ENCODE results near the gene RAB34.
A peak's percentile ranks its signal among the peaks of the same experiment; 100 is the strongest.
"Not testable (repeated sequence)": the region's sequence is repeated elsewhere in the genome, so short reads cannot be mapped to it uniquely, and the experiment has no call there.

RAB34 gene

GRCh38 chr17:28737770-28738679, 20.4 kb upstream of the RAB34 start:
- H3K4me1 ChIP-seq (ENCODE audit: control insufficient read depth in 1 of 2, insufficient read depth in 2 of 2, low read length in 2 of 2): peaks cover 23 to 28% of the 10 kb centered on the region in 2 donors
- no peaks in the 10 kb centered on the region for H3K9me3 ChIP-seq (ENCODE audit: control insufficient read depth in 1 of 2, low read length in 2 of 2)
- H3K27me3 ChIP-seq (ENCODE audit: control insufficient read depth in 1 of 2, insufficient read depth in 2 of 2, low read length in 2 of 2): no peaks in the 10 kb centered on the region
- H3K9ac ChIP-seq (ENCODE audit: low read depth in 1 of 2, low read length in 2 of 2): no peak overlapping the region
- no peak overlapping the region for H3K27ac ChIP-seq (ENCODE audit: low read depth, low read length)
- H3K4me3 ChIP-seq (ENCODE audit: low read depth in 1 of 2, low read length in 2 of 2): no peak overlapping the region
- peaks cover 0 to 4% of the 10 kb centered on the region in 2 donors for H3K36me3 ChIP-seq (ENCODE audit: control insufficient read depth in 1 of 2, insufficient read depth in 2 of 2, low read length in 2 of 2)

- H3K9ac ChIP-seq (ENCODE audit: low read depth in 1 of 2, low read length in 2 of 2): no peak overlapping the region
- H3K4me3 ChIP-seq (ENCODE audit: low read depth in 1 of 2, low read length in 2 of 2): no peak overlapping the region
- H3K9me3 ChIP-seq (ENCODE audit: control insufficient read depth in 1 of 2, low read length in 2 of 2): no peaks in the 10 kb centered on the region
Measured at GRCh38 chr17:28737316-28737715, 19.6 kb upstream of the RAB34 start.

GRCh38 chr17:28735913-28736769, 18.5 kb upstream of the RAB34 start:
- not testable (repeated sequence) for H3K9ac ChIP-seq (ENCODE audit: low read depth in 1 of 2, low read length in 2 of 2); H3K36me3 ChIP-seq (ENCODE audit: control insufficient read depth in 1 of 2, insufficient read depth in 2 of 2, low read length in 2 of 2); H3K4me3 ChIP-seq (ENCODE audit: low read depth in 1 of 2, low read length in 2 of 2); H3K9me3 ChIP-seq (ENCODE audit: control insufficient read depth in 1 of 2, low read length in 2 of 2); H3K27me3 ChIP-seq (ENCODE audit: control insufficient read depth in 1 of 2, insufficient read depth in 2 of 2, low read length in 2 of 2); H3K27ac ChIP-seq (ENCODE audit: low read depth, low read length)
- peaks cover 11 to 16% of the 10 kb centered on the region in 2 donors for H3K4me1 ChIP-seq (ENCODE audit: control insufficient read depth in 1 of 2, insufficient read depth in 2 of 2, low read length in 2 of 2)

More at GRCh38 chr17:28737316-28737715, 19.6 kb upstream of the RAB34 start:
- peaks cover 0 to 4% of the 10 kb centered on the region in 2 donors for H3K36me3 ChIP-seq (ENCODE audit: control insufficient read depth in 1 of 2, insufficient read depth in 2 of 2, low read length in 2 of 2)
- no peak overlapping the region for H3K27ac ChIP-seq (ENCODE audit: low read depth, low read length)
- H3K4me1 ChIP-seq (ENCODE audit: control insufficient read depth in 1 of 2, insufficient read depth in 2 of 2, low read length in 2 of 2): peaks cover 20 to 25% of the 10 kb centered on the region in 2 donors
- H3K27me3 ChIP-seq (ENCODE audit: control insufficient read depth in 1 of 2, insufficient read depth in 2 of 2, low read length in 2 of 2): no peaks in the 10 kb centered on the region

GRCh38 chr17:28735242-28735722, 17.6 kb upstream of the RAB34 start:
- Histone ChIP-seq H3K4me3 (ENCODE audit: low read depth in 1 of 2, low read length in 2 of 2) (no peak overlapping the region), H3K27me3 (ENCODE audit: control insufficient read depth in 1 of 2, insufficient read depth in 2 of 2, low read length in 2 of 2) (no peaks in the 10 kb centered on the region), H3K9ac (ENCODE audit: low read depth in 1 of 2, low read length in 2 of 2) (no peak overlapping the region), H3K36me3 (ENCODE audit: control insufficient read depth in 1 of 2, insufficient read depth in 2 of 2, low read length in 2 of 2) (peaks cover 0 to 4% of the 10 kb centered on the region in 2 donors), H3K9me3 (ENCODE audit: control insufficient read depth in 1 of 2, low read length in 2 of 2) (no peaks in the 10 kb centered on the region), H3K27ac (ENCODE audit: low read depth, low read length) (no peak overlapping the region), H3K4me1 (ENCODE audit: control insufficient read depth in 1 of 2, insufficient read depth in 2 of 2, low read length in 2 of 2) (peaks cover 9 to 11% of the 10 kb centered on the region in 2 donors)

GRCh38 chr17:28734712-28735241, 17.1 kb upstream of the RAB34 start:
- Histone ChIP-seq H3K27ac (ENCODE audit: low read depth, low read length) (no peak overlapping the region), H3K36me3 (ENCODE audit: control insufficient read depth in 1 of 2, insufficient read depth in 2 of 2, low read length in 2 of 2) (peaks cover 0 to 4% of the 10 kb centered on the region in 2 donors), H3K4me3 (ENCODE audit: low read depth in 1 of 2, low read length in 2 of 2) (no peak overlapping the region), H3K9me3 (ENCODE audit: control insufficient read depth in 1 of 2, low read length in 2 of 2) (no peaks in the 10 kb centered on the region), H3K9ac (ENCODE audit: low read depth in 1 of 2, low read length in 2 of 2) (no peak overlapping the region), H3K4me1 (ENCODE audit: control insufficient read depth in 1 of 2, insufficient read depth in 2 of 2, low read length in 2 of 2) (peaks cover 12 to 13% of the 10 kb centered on the region in 2 donors), H3K27me3 (ENCODE audit: control insufficient read depth in 1 of 2, insufficient read depth in 2 of 2, low read length in 2 of 2) (no peaks in the 10 kb centered on the region)

- Histone ChIP-seq H3K27me3 (ENCODE audit: control insufficient read depth in 1 of 2, insufficient read depth in 2 of 2, low read length in 2 of 2) (no peaks in the 10 kb centered on the region), H3K27ac (ENCODE audit: low read depth, low read length) (no peak overlapping the region), H3K9ac (ENCODE audit: low read depth in 1 of 2, low read length in 2 of 2) (no peak overlapping the region), H3K9me3 (ENCODE audit: control insufficient read depth in 1 of 2, low read length in 2 of 2) (no peaks in the 10 kb centered on the region), H3K36me3 (ENCODE audit: control insufficient read depth in 1 of 2, insufficient read depth in 2 of 2, low read length in 2 of 2) (peaks cover 0 to 4% of the 10 kb centered on the region in 2 donors), H3K4me3 (ENCODE audit: low read depth in 1 of 2, low read length in 2 of 2) (no peak overlapping the region), H3K4me1 (ENCODE audit: control insufficient read depth in 1 of 2, insufficient read depth in 2 of 2, low read length in 2 of 2) (peaks cover 13 to 18% of the 10 kb centered on the region in 2 donors)
Measured at GRCh38 chr17:28733346-28733745, 15.7 kb upstream of the RAB34 start.

GRCh38 chr17:28729950-28730330, 12.3 kb upstream of the RAB34 start:
- no peaks in the 10 kb centered on the region for H3K27me3 ChIP-seq (ENCODE audit: control insufficient read depth in 1 of 2, insufficient read depth in 2 of 2, low read length in 2 of 2)
- H3K4me3 ChIP-seq (ENCODE audit: low read depth in 1 of 2, low read length in 2 of 2): no peak overlapping the region
- no peak overlapping the region for H3K27ac ChIP-seq (ENCODE audit: low read depth, low read length)
- no peak overlapping the region for H3K9ac ChIP-seq (ENCODE audit: low read depth in 1 of 2, low read length in 2 of 2)
- H3K36me3 ChIP-seq (ENCODE audit: control insufficient read depth in 1 of 2, insufficient read depth in 2 of 2, low read length in 2 of 2): peaks cover 0 to 5% of the 10 kb centered on the region in 2 donors
- H3K9me3 ChIP-seq (ENCODE audit: control insufficient read depth in 1 of 2, low read length in 2 of 2): no peaks in the 10 kb centered on the region
- peaks cover 20 to 33% of the 10 kb centered on the region in 2 donors for H3K4me1 ChIP-seq (ENCODE audit: control insufficient read depth in 1 of 2, insufficient read depth in 2 of 2, low read length in 2 of 2)

GRCh38 chr17:28728364-28729200, 10.9 kb upstream of the RAB34 start, which contains the start of gene NEK8:
NEK8 (plus strand) TSS chr17:28728788; CDS start chr17:28728814, 26 bp downstream.
- Histone ChIP-seq H3K9me3 (ENCODE audit: control insufficient read depth in 1 of 2, low read length in 2 of 2) (no peaks in the 10 kb centered on the region), H3K4me1 (ENCODE audit: control insufficient read depth in 1 of 2, insufficient read depth in 2 of 2, low read length in 2 of 2) (peaks cover 21 to 35% of the 10 kb centered on the region in 2 donors), H3K36me3 (ENCODE audit: control insufficient read depth in 1 of 2, insufficient read depth in 2 of 2, low read length in 2 of 2) (peaks cover 7 to 14% of the 10 kb centered on the region in 2 donors), H3K27ac (ENCODE audit: low read depth, low read length) (peak within 1 kb of the TSS; percentile 95), H3K9ac (ENCODE audit: low read depth in 1 of 2, low read length in 2 of 2) (peak within 1 kb of the TSS; percentile 88 to 93), H3K4me3 (ENCODE audit: low read depth in 1 of 2, low read length in 2 of 2) (peak within 1 kb of the TSS; percentile 86 to 93), H3K27me3 (ENCODE audit: control insufficient read depth in 1 of 2, insufficient read depth in 2 of 2, low read length in 2 of 2) (no peaks in the 10 kb centered on the region)
